Measurements from ENCODE around the gene MAN2B2. TPM values are rescaled to one million over a fixed set of nuclear protein-coding genes. Genes with fewer than 3 reads are reported as not detected.

MAN2B2 gene
- total RNA-seq, 2 experiments from 2014 or later, result 10.8 to 13.0 TPM

Other genes with a start within 250 kb of the MAN2B2 start
- gene PPP2R2C, start 102.6 kb upstream of the MAN2B2 start, total RNA-seq, result not detected
- 100 to 1,000 TPM; 106 to 107 TPM for gene MRFAP1, start 65.5 kb downstream of the MAN2B2 start, total RNA-seq
- 1 to 10 TPM; 3.4 to 4.3 TPM for gene S100P, start 118.7 kb downstream of the MAN2B2 start, total RNA-seq
- 10 to 100 TPM; 36.7 to 39.2 TPM for gene MRFAP1L1, start 134.7 kb downstream of the MAN2B2 start, total RNA-seq
- 10 to 100 TPM; 19.1 to 21.8 TPM for gene BLOC1S4, start 141.0 kb downstream of the MAN2B2 start, total RNA-seq
- 10 to 100 TPM; 12.8 to 13.3 TPM for gene KIAA0232, start 207.5 kb downstream of the MAN2B2 start, total RNA-seq

Data from activated CD8-positive, alpha-beta T cell treated with anti-CD3 and anti-CD28 coated beads for 36 hours (primary cell).